WTC11 (cell line): ENCODE data around the gene HMMR. TPM values are rescaled to one million over a fixed set of nuclear protein-coding genes. Genes with fewer than 3 reads are reported as not detected.

Experiments used
- ATAC-seq: fragments of 200-7000 bp; cut with Tn5 transposase; 2 replicates; pipeline ENCODE4 v1.10.0; 2021; ENCODE audit warnings: mild to moderate bottlenecking, moderate library complexity
- CTCF ChIA-PET: fragments of 300-600 bp; sonication (Branson Sonifier 250); formaldehyde crosslinking; loops from one replicate; lab custom pipeline; 2021; ENCODE audit warnings: antibody characterized with exemption; lab: Charles Lee
- POLR2A ChIA-PET: fragments of 350-600 bp; sonication (Branson Sonifier 250); formaldehyde crosslinking; loops from one replicate; lab custom pipeline; 2021; ENCODE audit warnings: antibody characterized with exemption; lab: Charles Lee
- DNase-seq: peaks from one replicate; pipeline ENCODE4 v3.0.0; 2021; ENCODE audit warnings: low spot score
- H3K27ac Mint-ChIP-seq: 2 replicates; pipeline ENCODE4 v1.8.0; 2021; ENCODE audit warnings: mixed read lengths
- H3K27me3 Mint-ChIP-seq: 2 replicates; pipeline ENCODE4 v1.8.0; 2021; ENCODE audit warnings: low read depth, mild to moderate bottlenecking, moderate library complexity, mixed read lengths
- H3K36me3 Mint-ChIP-seq: 2 replicates; pipeline ENCODE4 v1.8.0; 2021; ENCODE audit warnings: mixed read lengths
- H3K4me1 Mint-ChIP-seq: 2 replicates; pipeline ENCODE4 v1.8.0; 2022; ENCODE audit warnings: mixed read lengths
- H3K4me3 Mint-ChIP-seq: 2 replicates; pipeline ENCODE4 v1.8.0; 2021; ENCODE audit warnings: mild to moderate bottlenecking, moderate library complexity, mixed read lengths
- H3K9me3 Mint-ChIP-seq: 2 replicates; pipeline ENCODE4 v1.8.0; 2021; ENCODE audit warnings: mixed read lengths
- CREB1 ChIP-seq: sonication (generic); formaldehyde crosslinking; IDR thresholded peaks from 2 replicates; pipeline ENCODE4 v1.8.0; 2023; ENCODE audit warnings: mild to moderate bottlenecking, missing genetic modification reagents
- ESRRA ChIP-seq: sonication (generic); formaldehyde crosslinking; IDR thresholded peaks from 2 replicates; pipeline ENCODE4 v1.8.1; 2022; ENCODE audit warnings: mild to moderate bottlenecking, missing genetic modification reagents, borderline replicate concordance
- ETV6 ChIP-seq: sonication (generic); formaldehyde crosslinking; IDR thresholded peaks from 2 replicates; pipeline ENCODE4 v1.8.1; 2022; ENCODE audit warnings: mild to moderate bottlenecking, missing genetic modification reagents
- GTF2I ChIP-seq: fragments of 250-450 bp; sonication (Bioruptor Pico); conservative IDR thresholded peaks from 2 replicates; pipeline ENCODE4 v1.4.0; 2021; ENCODE audit warnings: mild to moderate bottlenecking
- JAZF1 ChIP-seq: fragments of 250-450 bp; sonication (Bioruptor Pico); IDR thresholded peaks from 2 replicates; pipeline ENCODE4 v1.9.0; 2021; ENCODE audit warnings: moderate library complexity, mild to moderate bottlenecking, inconsistent platforms
- KAT7 ChIP-seq: sonication (generic); formaldehyde crosslinking; IDR thresholded peaks from 2 replicates; pipeline ENCODE4 v1.8.1; 2023; ENCODE audit warnings: missing genetic modification reagents, mild to moderate bottlenecking, borderline replicate concordance
- MYBL2 ChIP-seq: sonication (generic); formaldehyde crosslinking; IDR thresholded peaks from 2 replicates; pipeline ENCODE4 v1.8.1; 2023; ENCODE audit warnings: mild to moderate bottlenecking, moderate library complexity, missing genetic modification reagents
- NFYB ChIP-seq: sonication (generic); formaldehyde crosslinking; conservative IDR thresholded peaks from 2 replicates; pipeline ENCODE4 v1.8.0; 2022; ENCODE audit warnings: low read depth, missing genetic modification reagents
- PRRX2 ChIP-seq: fragments of 250-450 bp; sonication (Bioruptor Pico); IDR thresholded peaks from 2 replicates; pipeline ENCODE4 v1.8.0; 2021; ENCODE audit warnings: mild to moderate bottlenecking
- STAT6 ChIP-seq: sonication (generic); formaldehyde crosslinking; conservative IDR thresholded peaks from 2 replicates; pipeline ENCODE4 v1.8.1; 2023; ENCODE audit warnings: mild to moderate bottlenecking, low read depth, missing genetic modification reagents, moderate library complexity
- ZNF121 ChIP-seq: sonication (generic); formaldehyde crosslinking; IDR thresholded peaks from 2 replicates; pipeline ENCODE4 v1.8.0; 2023; ENCODE audit warnings: missing genetic modification reagents
- ZNF232 ChIP-seq: sonication (generic); formaldehyde crosslinking; IDR thresholded peaks from 2 replicates; pipeline ENCODE4 v1.8.0; 2022; ENCODE audit warnings: mild to moderate bottlenecking, missing genetic modification reagents
- ZNF281 ChIP-seq: sonication (generic); formaldehyde crosslinking; IDR thresholded peaks from 2 replicates; pipeline ENCODE4 v1.8.0; 2023; ENCODE audit warnings: mild to moderate bottlenecking, missing genetic modification reagents
- ZNF317 ChIP-seq: sonication (generic); formaldehyde crosslinking; IDR thresholded peaks from 2 replicates; pipeline ENCODE4 v1.8.1; 2023; ENCODE audit warnings: low read depth, mild to moderate bottlenecking, moderate library complexity, missing genetic modification reagents, borderline replicate concordance
- ZNF396 ChIP-seq: fragments of 250-450 bp; sonication (Bioruptor Pico); IDR thresholded peaks from 2 replicates; pipeline ENCODE4 v1.8.0; 2021; ENCODE audit warnings: mild to moderate bottlenecking, moderate library complexity, borderline replicate concordance
- ZNF423 ChIP-seq: fragments of 250-450 bp; sonication (Bioruptor Pico); IDR thresholded peaks from 2 replicates; pipeline ENCODE4 v2.1.2; 2022; ENCODE audit warnings: mild to moderate bottlenecking, moderate library complexity
- total RNA-seq: library from RNA; stranded (reverse); gene quantifications from 3 replicates; pipeline ENCODE4 v1.2.3, GENCODE V29; 2021
- TF ChIP-seq, protein P1 (sequence below): sonication (generic); formaldehyde crosslinking; IDR thresholded peaks from 2 replicates; pipeline ENCODE4 v1.8.1; 2022; ENCODE audit warnings: missing genetic modification reagents, borderline replicate concordance
- TF ChIP-seq, protein P2 (sequence below): sonication (generic); formaldehyde crosslinking; IDR thresholded peaks from 2 replicates; pipeline ENCODE4 v1.8.1; 2023; ENCODE audit warnings: mild to moderate bottlenecking, missing genetic modification reagents, borderline replicate concordance

The HMMR gene
- total RNA-seq, 1 experiment from 2014 or later, result 78.5 TPM

GRCh38 chr5:163448491-163448890 is 11.9 kb upstream of the HMMR start:
- peaks cover 60% of the 10 kb centered on the region for H3K36me3 Mint-ChIP-seq
- POLR2A ChIA-PET, result no interaction called here
- H3K4me3 Mint-ChIP-seq, result no peak overlapping the region
- TF ChIP-seq NFYB (CRISPR knock-in tag) (no peak), ZNF396 (CRISPR knock-in tag) (no peak), CREB1 (CRISPR knock-in tag) (no peak), ZNF232 (no peak), GTF2I (no peak), PRRX2 (CRISPR knock-in tag) (no peak), MYBL2 (no peak), ZNF423 (CRISPR knock-in tag) (no peak), ZNF317 (CRISPR knock-in tag) (no peak), ESRRA (CRISPR knock-in tag) (no peak), STAT6 (CRISPR knock-in tag) (no peak), KAT7 (CRISPR knock-in tag) (no peak), JAZF1 (no peak), ETV6 (CRISPR knock-in tag) (no peak), ZNF281 (CRISPR knock-in tag) (no peak), ZNF121 (no peak)
- TF ChIP-seq, protein P1, sequence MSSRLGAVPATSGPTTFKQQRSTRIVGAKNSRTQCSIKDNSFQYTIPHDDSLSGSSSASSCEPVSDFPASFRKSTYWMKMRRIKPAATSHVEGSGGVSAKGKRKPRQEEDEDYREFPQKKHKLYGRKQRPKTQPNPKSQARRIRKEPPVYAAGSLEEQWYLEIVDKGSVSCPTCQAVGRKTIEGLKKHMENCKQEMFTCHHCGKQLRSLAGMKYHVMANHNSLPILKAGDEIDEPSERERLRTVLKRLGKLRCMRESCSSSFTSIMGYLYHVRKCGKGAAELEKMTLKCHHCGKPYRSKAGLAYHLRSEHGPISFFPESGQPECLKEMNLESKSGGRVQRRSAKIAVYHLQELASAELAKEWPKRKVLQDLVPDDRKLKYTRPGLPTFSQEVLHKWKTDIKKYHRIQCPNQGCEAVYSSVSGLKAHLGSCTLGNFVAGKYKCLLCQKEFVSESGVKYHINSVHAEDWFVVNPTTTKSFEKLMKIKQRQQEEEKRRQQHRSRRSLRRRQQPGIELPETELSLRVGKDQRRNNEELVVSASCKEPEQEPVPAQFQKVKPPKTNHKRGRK (CRISPR knock-in tag), result no peak
- TF ChIP-seq, protein P2, sequence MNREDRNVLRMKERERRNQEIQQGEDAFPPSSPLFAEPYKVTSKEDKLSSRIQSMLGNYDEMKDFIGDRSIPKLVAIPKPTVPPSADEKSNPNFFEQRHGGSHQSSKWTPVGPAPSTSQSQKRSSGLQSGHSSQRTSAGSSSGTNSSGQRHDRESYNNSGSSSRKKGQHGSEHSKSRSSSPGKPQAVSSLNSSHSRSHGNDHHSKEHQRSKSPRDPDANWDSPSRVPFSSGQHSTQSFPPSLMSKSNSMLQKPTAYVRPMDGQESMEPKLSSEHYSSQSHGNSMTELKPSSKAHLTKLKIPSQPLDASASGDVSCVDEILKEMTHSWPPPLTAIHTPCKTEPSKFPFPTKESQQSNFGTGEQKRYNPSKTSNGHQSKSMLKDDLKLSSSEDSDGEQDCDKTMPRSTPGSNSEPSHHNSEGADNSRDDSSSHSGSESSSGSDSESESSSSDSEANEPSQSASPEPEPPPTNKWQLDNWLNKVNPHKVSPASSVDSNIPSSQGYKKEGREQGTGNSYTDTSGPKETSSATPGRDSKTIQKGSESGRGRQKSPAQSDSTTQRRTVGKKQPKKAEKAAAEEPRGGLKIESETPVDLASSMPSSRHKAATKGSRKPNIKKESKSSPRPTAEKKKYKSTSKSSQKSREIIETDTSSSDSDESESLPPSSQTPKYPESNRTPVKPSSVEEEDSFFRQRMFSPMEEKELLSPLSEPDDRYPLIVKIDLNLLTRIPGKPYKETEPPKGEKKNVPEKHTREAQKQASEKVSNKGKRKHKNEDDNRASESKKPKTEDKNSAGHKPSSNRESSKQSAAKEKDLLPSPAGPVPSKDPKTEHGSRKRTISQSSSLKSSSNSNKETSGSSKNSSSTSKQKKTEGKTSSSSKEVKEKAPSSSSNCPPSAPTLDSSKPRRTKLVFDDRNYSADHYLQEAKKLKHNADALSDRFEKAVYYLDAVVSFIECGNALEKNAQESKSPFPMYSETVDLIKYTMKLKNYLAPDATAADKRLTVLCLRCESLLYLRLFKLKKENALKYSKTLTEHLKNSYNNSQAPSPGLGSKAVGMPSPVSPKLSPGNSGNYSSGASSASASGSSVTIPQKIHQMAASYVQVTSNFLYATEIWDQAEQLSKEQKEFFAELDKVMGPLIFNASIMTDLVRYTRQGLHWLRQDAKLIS, result no peak
- no peak overlapping the region for H3K27ac Mint-ChIP-seq
- H3K27me3 Mint-ChIP-seq, result no peaks in the 10 kb centered on the region
- peaks cover 9% of the 10 kb centered on the region for H3K9me3 Mint-ChIP-seq
- ATAC-seq, result no peak
- CTCF ChIA-PET, result no interaction called here
- H3K4me1 Mint-ChIP-seq, result peaks cover 3% of the 10 kb centered on the region; the same call in 1 of the 2 replicates
- no peak for DNase-seq
